Articular chondrocyte of knee joint (primary cell): Measurements from ENCODE around the gene GJC3. TPM values are rescaled to one million over a fixed set of nuclear protein-coding genes. Genes with fewer than 3 reads are reported as not detected.

Experiments
- small RNA-seq: library from RNA; depleted of rRNA; stranded (forward); fragments of <200 nt; gene quantifications from one replicate; pipeline ENCODE3, GENCODE V24; 2012
- total RNA-seq: library from RNA; depleted of rRNA; stranded (reverse); fragments of >200 nt; gene quantifications from 2 replicates; pipeline ENCODE4 v1.2.3, GENCODE V29; 2012

GJC3 gene
- total RNA-seq: not detected in 2 replicates

GRCh38 chr7:99928994-99929729, at the start of gene GJC3:
TSS of gene GJC3 (minus strand) at chr7:99929620. CDS start at chr7:99929620, 0 bp downstream.

GRCh38 chr7:99975782-99976521, 46.5 kb upstream of the GJC3 start, which contains the start of gene AZGP1:
TSS of gene AZGP1 (minus strand) at chr7:99976031. CDS start at chr7:99976020, 11 bp downstream.

GRCh38 chr7:99918959-99919813, 10.2 kb downstream of the GJC3 start, which contains the start of gene TRIM4:
TSS of gene TRIM4 (minus strand) at chr7:99919530. CDS start at chr7:99919401, 129 bp downstream.

GRCh38 chr7:99876933-99877332, 52.5 kb downstream of the GJC3 start, which contains the start of gene OR2AE1:
TSS of gene OR2AE1 (minus strand) at chr7:99877033. CDS start at chr7:99877033, 0 bp downstream.

Small RNA genes within 50 kb of the gene (small RNA-seq; reads per million reads assigned to genes)
- not detected for gene RF00019
- gene RF00561: not detected

Other genes starting within 250 kb of the GJC3 start
- 5.7 and 10.1 TPM in 2 replicates for gene CYP3A5, start 249.6 kb downstream of the GJC3 start, total RNA-seq
- gene CYP3A7, start 194.4 kb downstream of the GJC3 start, total RNA-seq: 0.32 TPM in 1 of 2 replicates, not detected in the other
- not detected in 2 replicates for gene CYP3A4, start 145.4 kb downstream of the GJC3 start, total RNA-seq
- gene CYP3A43, start 101.6 kb downstream of the GJC3 start, total RNA-seq: 0.11 TPM in 1 of 2 replicates, not detected in the other
- gene OR2AE1, start 52.6 kb downstream of the GJC3 start, total RNA-seq: 0.22 and 0.91 TPM in 2 replicates
- gene TRIM4, start 10.1 kb downstream of the GJC3 start, total RNA-seq: 30.3 and 34.6 TPM in 2 replicates
- gene AZGP1, start 46.4 kb upstream of the GJC3 start, total RNA-seq: not detected in 2 replicates
- gene ZKSCAN1, start 86.0 kb upstream of the GJC3 start, total RNA-seq: 52.4 and 64.9 TPM in 2 replicates
- gene ZSCAN21, start 120.2 kb upstream of the GJC3 start, total RNA-seq: 9.0 TPM in 2 replicates
- 29.0 and 37.1 TPM in 2 replicates for gene ZNF3, start 152.1 kb upstream of the GJC3 start, total RNA-seq
- 72.2 and 72.5 TPM in 2 replicates for gene COPS6, start 159.3 kb upstream of the GJC3 start, total RNA-seq
- 30.8 and 35.6 TPM in 2 replicates for gene MCM7, start 171.8 kb upstream of the GJC3 start, total RNA-seq
- gene AP4M1, start 172.0 kb upstream of the GJC3 start, total RNA-seq: 19.1 and 21.7 TPM in 2 replicates
- 34.6 and 36.4 TPM in 2 replicates for gene TAF6, start 189.7 kb upstream of the GJC3 start, total RNA-seq
- 35.5 and 37.9 TPM in 2 replicates for gene CNPY4, start 190.0 kb upstream of the GJC3 start, total RNA-seq
- 1.2 and 2.0 TPM in 2 replicates for gene MBLAC1, start 197.3 kb upstream of the GJC3 start, total RNA-seq
- 62.3 and 64.1 TPM in 2 replicates for gene LAMTOR4, start 219.3 kb upstream of the GJC3 start, total RNA-seq
- 4.6 and 6.7 TPM in 2 replicates for gene TRAPPC14, start 229.1 kb upstream of the GJC3 start, total RNA-seq
- 1.7 and 3.6 TPM in 2 replicates for gene GAL3ST4, start 239.0 kb upstream of the GJC3 start, total RNA-seq
- gene GPC2, start 247.8 kb upstream of the GJC3 start, total RNA-seq: 0.52 and 0.76 TPM in 2 replicates
- gene STAG3, start 248.3 kb upstream of the GJC3 start, total RNA-seq: 0.39 and 0.54 TPM in 2 replicates